SK-N-SH treated with all-trans-retinoic acid at 6 μM for 48 hours (cell line): ENCODE results near the gene CNTN4.

Experiments
- ATAC-seq: fragments of 200-7000 bp; cut with Tn5 transposase; 3 replicates; pipeline ENCODE4 v1.9.1; 2020; ENCODE audit warnings: mild to moderate bottlenecking, moderate library complexity
- ARNTL ChIP-seq: fragments of 450-650 bp; formaldehyde crosslinking; IDR thresholded peaks from 2 replicates; pipeline ENCODE4 v1.5.0; 2020; ENCODE audit warnings: low read depth, mild to moderate bottlenecking, moderate library complexity, borderline replicate concordance
- CREB5 ChIP-seq: fragments of 250-450 bp; sonication (Bioruptor Pico); IDR thresholded peaks from 2 replicates; pipeline ENCODE4 v1.5.1; 2020; ENCODE audit warnings: low read depth, mild to moderate bottlenecking, moderate library complexity
- CSDC2 ChIP-seq: fragments of 250-450 bp; sonication (Bioruptor Pico); IDR thresholded peaks from 2 replicates; pipeline ENCODE4 v1.5.0; 2020; ENCODE audit warnings: mild to moderate bottlenecking, moderate library complexity
- CSRNP3 ChIP-seq: fragments of 250-450 bp; sonication (Bioruptor Pico); IDR thresholded peaks from 2 replicates; pipeline ENCODE4 v1.5.1; 2021; ENCODE audit warnings: mild to moderate bottlenecking, moderate library complexity
- ESRRG ChIP-seq: fragments of 250-450 bp; sonication (Bioruptor Pico); IDR thresholded peaks from 2 replicates; pipeline ENCODE4 v1.6.1; 2021; ENCODE audit warnings: mild to moderate bottlenecking
- GLIS3 ChIP-seq: fragments of 250-450 bp; sonication (Bioruptor Pico); IDR thresholded peaks from 2 replicates; pipeline ENCODE4 v1.5.0; 2020; ENCODE audit warnings: mild to moderate bottlenecking, moderate library complexity
- ISL1 ChIP-seq: fragments of 250-450 bp; sonication (Bioruptor Pico); IDR thresholded peaks from 2 replicates; pipeline ENCODE4 v2.1.2; 2022; ENCODE audit warnings: mild to moderate bottlenecking, moderate library complexity
- OSR1 ChIP-seq: fragments of 250-450 bp; sonication (Bioruptor Pico); IDR thresholded peaks from 2 replicates; pipeline ENCODE4 v1.8.0; 2022; ENCODE audit warnings: moderate library complexity, mild to moderate bottlenecking, inconsistent platforms
- PATZ1 ChIP-seq: fragments of 250-450 bp; sonication (Bioruptor Pico); IDR thresholded peaks from 2 replicates; pipeline ENCODE4 v1.8.0; 2020; ENCODE audit warnings: mild to moderate bottlenecking, moderate library complexity, borderline replicate concordance
- POU6F1 ChIP-seq: fragments of 250-450 bp; sonication (Bioruptor Pico); IDR thresholded peaks from 2 replicates; pipeline ENCODE4 v1.8.0; 2021; ENCODE audit warnings: low read depth, mild to moderate bottlenecking, moderate library complexity, borderline replicate concordance
- PPARA ChIP-seq: fragments of 250-450 bp; sonication (Bioruptor Pico); IDR thresholded peaks from 2 replicates; pipeline ENCODE4 v1.5.0; 2020; ENCODE audit warnings: mild to moderate bottlenecking, borderline replicate concordance
- SNAI2 ChIP-seq: fragments of 250-450 bp; sonication (Bioruptor Pico); IDR thresholded peaks from 2 replicates; pipeline ENCODE4 v1.5.0; 2020; ENCODE audit warnings: mild to moderate bottlenecking, moderate library complexity
- TCF4 ChIP-seq: fragments of 250-450 bp; sonication (Bioruptor Pico); IDR thresholded peaks from 2 replicates; pipeline ENCODE4 v1.8.0; 2021; ENCODE audit warnings: mild to moderate bottlenecking, moderate library complexity, borderline replicate concordance
- TOX ChIP-seq: fragments of 250-450 bp; sonication (Bioruptor Pico); IDR thresholded peaks from 2 replicates; pipeline ENCODE4 v1.8.0; 2021; ENCODE audit warnings: mild to moderate bottlenecking, moderate library complexity, borderline replicate concordance
- TSHZ2 ChIP-seq: fragments of 250-450 bp; sonication (Bioruptor Pico); IDR thresholded peaks from 2 replicates; pipeline ENCODE4 v1.5.0; 2020; ENCODE audit warnings: mild to moderate bottlenecking, moderate library complexity
- ZC3H10 ChIP-seq: fragments of 250-450 bp; sonication (Bioruptor Pico); IDR thresholded peaks from 2 replicates; pipeline ENCODE4 v1.5.1; 2021; ENCODE audit warnings: mild to moderate bottlenecking, moderate library complexity
- ZFP3 ChIP-seq: fragments of 250-450 bp; sonication (Bioruptor Pico); IDR thresholded peaks from 2 replicates; pipeline ENCODE4 v1.5.0; 2020; ENCODE audit warnings: mild to moderate bottlenecking, moderate library complexity
- ZFP30 ChIP-seq: fragments of 450-650 bp; formaldehyde crosslinking; IDR thresholded peaks from 2 replicates; pipeline ENCODE4 v1.5.0; 2022; ENCODE audit warnings: mild to moderate bottlenecking, moderate library complexity
- ZNF565 ChIP-seq: fragments of 450-650 bp; formaldehyde crosslinking; conservative IDR thresholded peaks from 2 replicates; pipeline ENCODE4 v1.5.0; 2020; ENCODE audit warnings: low read depth, mild to moderate bottlenecking, moderate library complexity
- ZNF8 ChIP-seq: fragments of 450-650 bp; formaldehyde crosslinking; IDR thresholded peaks from 2 replicates; pipeline ENCODE4 v1.5.0; 2020; ENCODE audit warnings: mild to moderate bottlenecking, moderate library complexity

The CNTN4 gene

GRCh38 chr3:2420919-2421318 is 322.3 kb downstream of the CNTN4 start:
- TF ChIP-seq SNAI2 (CRISPR knock-in tag) (no peak), ZFP30 (no peak), ISL1 (CRISPR knock-in tag) (no peak), CSRNP3 (CRISPR knock-in tag) (no peak), POU6F1 (CRISPR knock-in tag) (no peak), TSHZ2 (CRISPR knock-in tag) (no peak), ESRRG (CRISPR knock-in tag) (no peak), CREB5 (CRISPR knock-in tag) (no peak), OSR1 (no peak), PPARA (CRISPR knock-in tag) (no peak), ARNTL (no peak), TOX (CRISPR knock-in tag) (no peak), CSDC2 (CRISPR knock-in tag) (no peak)
- TF ChIP-seq, all 23 proteins: peak for 0
- ATAC-seq = no peak

GRCh38 chr3:2423143-2423542 is 324.5 kb downstream of the CNTN4 start:
- no peak for ATAC-seq
- no peak for TF ChIP-seq OSR1
- no peak for TF ChIP-seq SNAI2 (CRISPR knock-in tag)
- TF ChIP-seq ARNTL = no peak
- TF ChIP-seq PATZ1 (CRISPR knock-in tag) = no peak
- no peak for TF ChIP-seq PPARA (CRISPR knock-in tag)
- no peak for TF ChIP-seq TCF4 (CRISPR knock-in tag)
- TF ChIP-seq ZNF8 (CRISPR knock-in tag) = no peak
- no peak for TF ChIP-seq TOX (CRISPR knock-in tag)
- no peak for TF ChIP-seq ZFP3
- no peak for TF ChIP-seq CSDC2 (CRISPR knock-in tag)
- no peak for TF ChIP-seq CREB5 (CRISPR knock-in tag)
- no peak for TF ChIP-seq ZC3H10 (CRISPR knock-in tag)
- TF ChIP-seq ZNF565 (CRISPR knock-in tag) = no peak
- no peak for TF ChIP-seq ISL1 (CRISPR knock-in tag)
- no peak for TF ChIP-seq GLIS3 (CRISPR knock-in tag)
- no peak for TF ChIP-seq ZFP30
- TF ChIP-seq CSRNP3 (CRISPR knock-in tag) = no peak
- no peak for TF ChIP-seq ESRRG (CRISPR knock-in tag)
